OCI-LY3 (cell line): Measurements from ENCODE around the gene C1QL2.

Source experiments
- EZH2phosphoT487 ChIP-seq: fragments of 200-600 bp; shearing (Covaris generic); IDR thresholded peaks from 2 replicates; pipeline ENCODE4 v1.6.1; 2018; ENCODE audit warnings: antibody characterized with exemption, mixed run types, low read depth
- TF ChIP-seq, protein P1 (sequence below): fragments of 200-600, 300-600 bp; sonication (generic); IDR thresholded peaks from 2 replicates; pipeline ENCODE4 v1.5.1; 2014; ENCODE audit warnings: antibody characterized with exemption, low read length, low read depth

DNA sequence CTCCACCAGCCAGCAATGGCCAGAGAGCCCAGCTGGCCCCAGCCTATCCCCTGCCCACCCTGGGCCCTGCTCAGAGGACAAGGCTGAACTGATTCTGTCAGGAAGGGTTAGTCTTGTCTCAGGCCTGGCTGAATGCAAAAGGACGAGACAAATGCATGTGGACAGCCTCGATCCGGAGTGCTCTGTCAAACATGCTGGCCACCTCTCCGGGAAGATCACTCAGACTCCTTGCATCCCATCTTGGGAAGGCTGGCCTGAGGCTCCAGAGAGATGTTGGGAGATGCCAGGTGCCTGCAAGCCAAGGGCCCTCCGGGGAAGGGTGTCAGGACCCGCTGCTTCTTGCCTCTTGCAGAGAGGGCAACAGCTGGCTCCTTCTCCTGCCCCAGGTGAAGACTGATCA, 20.2 kb upstream of the C1QL2 start:
- TF ChIP-seq, protein P1, sequence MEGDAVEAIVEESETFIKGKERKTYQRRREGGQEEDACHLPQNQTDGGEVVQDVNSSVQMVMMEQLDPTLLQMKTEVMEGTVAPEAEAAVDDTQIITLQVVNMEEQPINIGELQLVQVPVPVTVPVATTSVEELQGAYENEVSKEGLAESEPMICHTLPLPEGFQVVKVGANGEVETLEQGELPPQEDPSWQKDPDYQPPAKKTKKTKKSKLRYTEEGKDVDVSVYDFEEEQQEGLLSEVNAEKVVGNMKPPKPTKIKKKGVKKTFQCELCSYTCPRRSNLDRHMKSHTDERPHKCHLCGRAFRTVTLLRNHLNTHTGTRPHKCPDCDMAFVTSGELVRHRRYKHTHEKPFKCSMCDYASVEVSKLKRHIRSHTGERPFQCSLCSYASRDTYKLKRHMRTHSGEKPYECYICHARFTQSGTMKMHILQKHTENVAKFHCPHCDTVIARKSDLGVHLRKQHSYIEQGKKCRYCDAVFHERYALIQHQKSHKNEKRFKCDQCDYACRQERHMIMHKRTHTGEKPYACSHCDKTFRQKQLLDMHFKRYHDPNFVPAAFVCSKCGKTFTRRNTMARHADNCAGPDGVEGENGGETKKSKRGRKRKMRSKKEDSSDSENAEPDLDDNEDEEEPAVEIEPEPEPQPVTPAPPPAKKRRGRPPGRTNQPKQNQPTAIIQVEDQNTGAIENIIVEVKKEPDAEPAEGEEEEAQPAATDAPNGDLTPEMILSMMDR: no peak
- TF ChIP-seq EZH2phosphoT487: no peak
